GM12801 (cell line): Measurements from ENCODE around the gene NDFIP2.

ENCODE experiments used
- TF ChIP-seq, protein P1 (sequence below): IDR thresholded peaks from one replicate; pipeline ENCODE4 v1.5.1; 2011; ENCODE audit warnings: control low read depth; ENCODE audit not compliant: insufficient read length; ENCODE audit errors: extremely low read depth

The NDFIP2 gene

DNA sequence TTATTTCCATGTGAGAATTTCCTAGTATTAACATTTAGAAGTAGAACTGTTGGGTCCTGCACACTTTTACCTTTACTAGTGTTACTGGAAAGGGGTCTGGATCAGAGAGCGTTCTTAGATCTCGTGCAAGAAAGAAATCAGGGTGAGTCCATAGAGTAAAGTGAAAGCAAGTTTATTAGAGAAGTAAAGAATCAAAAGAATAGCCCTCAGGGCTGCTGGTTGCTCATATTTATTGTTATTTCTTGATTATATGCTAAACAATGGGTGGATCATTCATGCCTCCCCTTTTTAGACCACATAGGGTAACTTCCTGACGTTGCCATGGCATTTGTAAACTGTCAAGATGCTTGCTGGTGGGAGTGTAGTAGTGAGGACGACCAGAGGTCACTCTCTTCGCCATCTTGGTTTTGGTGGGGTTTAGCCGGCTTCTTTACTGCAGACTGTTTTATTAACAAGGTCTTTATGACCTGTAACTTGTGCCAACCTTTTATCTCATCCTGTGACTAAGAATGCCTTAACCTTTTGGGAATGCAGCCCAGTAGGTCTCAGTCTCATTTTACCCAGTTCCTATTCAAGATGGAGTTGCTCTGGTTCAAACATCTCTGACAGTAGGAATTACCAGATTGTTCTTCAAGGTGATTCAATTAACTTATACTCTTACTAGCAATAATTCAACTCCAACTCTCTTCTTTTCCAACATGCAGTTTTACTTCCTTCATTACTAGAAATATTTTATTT, 27.4 kb downstream of the NDFIP2 start:
- TF ChIP-seq, protein P1, sequence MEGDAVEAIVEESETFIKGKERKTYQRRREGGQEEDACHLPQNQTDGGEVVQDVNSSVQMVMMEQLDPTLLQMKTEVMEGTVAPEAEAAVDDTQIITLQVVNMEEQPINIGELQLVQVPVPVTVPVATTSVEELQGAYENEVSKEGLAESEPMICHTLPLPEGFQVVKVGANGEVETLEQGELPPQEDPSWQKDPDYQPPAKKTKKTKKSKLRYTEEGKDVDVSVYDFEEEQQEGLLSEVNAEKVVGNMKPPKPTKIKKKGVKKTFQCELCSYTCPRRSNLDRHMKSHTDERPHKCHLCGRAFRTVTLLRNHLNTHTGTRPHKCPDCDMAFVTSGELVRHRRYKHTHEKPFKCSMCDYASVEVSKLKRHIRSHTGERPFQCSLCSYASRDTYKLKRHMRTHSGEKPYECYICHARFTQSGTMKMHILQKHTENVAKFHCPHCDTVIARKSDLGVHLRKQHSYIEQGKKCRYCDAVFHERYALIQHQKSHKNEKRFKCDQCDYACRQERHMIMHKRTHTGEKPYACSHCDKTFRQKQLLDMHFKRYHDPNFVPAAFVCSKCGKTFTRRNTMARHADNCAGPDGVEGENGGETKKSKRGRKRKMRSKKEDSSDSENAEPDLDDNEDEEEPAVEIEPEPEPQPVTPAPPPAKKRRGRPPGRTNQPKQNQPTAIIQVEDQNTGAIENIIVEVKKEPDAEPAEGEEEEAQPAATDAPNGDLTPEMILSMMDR = no peak

DNA sequence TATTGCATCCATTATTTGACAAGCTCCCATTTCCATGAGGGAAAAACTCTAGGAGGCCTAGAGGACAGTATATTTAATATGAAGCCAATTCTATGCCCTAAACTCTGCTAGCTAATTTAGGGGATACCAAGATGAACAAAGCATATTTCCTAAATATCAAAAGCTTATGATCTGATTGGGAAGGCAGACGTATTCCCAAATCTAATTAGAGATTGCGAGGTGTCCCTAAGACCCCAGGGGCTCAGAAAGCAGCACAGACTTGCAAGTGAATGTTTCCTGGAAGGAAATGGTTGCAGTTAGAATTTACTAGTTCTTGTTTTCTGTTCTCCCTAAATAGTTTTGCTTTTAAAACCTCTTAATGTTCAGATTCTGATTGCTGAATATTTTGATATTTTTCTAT, 30.7 kb downstream of the NDFIP2 start:
- TF ChIP-seq, protein P1 = no peak

DNA sequence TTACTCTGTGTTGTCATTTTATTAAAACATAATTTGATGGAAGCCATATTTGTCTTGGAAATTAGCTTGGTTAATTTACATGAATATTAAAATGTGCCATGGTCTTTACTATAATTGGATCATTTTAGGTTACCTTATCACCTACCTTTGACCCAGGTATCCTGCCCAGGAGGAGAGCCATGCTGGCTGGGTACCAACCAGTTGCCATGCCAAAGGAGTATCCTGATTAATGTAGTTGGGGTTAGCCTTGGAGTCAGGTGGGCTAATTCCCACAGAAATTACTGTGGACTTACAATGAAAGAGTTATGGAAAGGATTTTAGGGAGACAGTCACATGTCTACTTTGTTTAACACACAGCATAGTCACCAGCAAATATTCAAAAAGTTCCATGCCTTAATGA, 32.0 kb downstream of the NDFIP2 start:
- TF ChIP-seq, protein P1 = no peak

DNA sequence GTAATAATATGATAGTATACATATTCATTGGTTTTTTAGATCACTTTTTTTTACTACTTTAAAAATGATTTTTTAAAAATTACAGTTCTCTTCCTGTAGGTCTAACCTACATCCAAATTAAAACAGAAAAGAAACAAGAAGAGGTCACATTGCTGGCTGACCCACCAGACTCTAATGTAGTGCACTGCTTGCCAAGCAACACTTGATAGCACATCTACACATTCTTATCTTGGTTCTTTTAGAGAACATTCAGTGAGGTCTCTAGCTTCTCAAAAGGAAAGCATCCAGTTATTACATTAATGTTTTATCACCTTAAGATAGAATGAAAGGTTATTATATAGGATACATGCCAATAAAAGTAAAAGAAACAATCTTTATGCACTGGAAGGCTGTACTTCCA, 35.6 kb downstream of the NDFIP2 start:
- TF ChIP-seq, protein P1 = no peak

DNA sequence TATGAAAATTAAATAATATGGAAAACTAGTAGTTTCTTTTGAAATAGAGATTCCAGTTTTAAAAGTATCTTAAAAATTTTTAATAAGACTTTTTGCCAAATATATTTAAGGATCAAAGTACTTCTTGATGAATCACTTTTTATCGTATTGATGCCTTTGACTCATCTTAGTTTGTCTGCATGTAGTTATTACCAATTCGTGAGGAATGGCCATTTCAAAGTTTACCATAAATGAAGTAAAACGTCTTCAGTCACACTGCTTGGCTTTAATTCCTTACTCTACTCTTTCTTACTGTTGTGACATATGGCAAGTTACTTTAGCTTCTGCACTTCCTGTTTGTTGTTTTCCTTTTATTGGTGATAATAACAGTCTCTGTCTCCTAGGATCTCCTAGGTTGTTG, 38.3 kb downstream of the NDFIP2 start:
- TF ChIP-seq, protein P1 = no peak

DNA sequence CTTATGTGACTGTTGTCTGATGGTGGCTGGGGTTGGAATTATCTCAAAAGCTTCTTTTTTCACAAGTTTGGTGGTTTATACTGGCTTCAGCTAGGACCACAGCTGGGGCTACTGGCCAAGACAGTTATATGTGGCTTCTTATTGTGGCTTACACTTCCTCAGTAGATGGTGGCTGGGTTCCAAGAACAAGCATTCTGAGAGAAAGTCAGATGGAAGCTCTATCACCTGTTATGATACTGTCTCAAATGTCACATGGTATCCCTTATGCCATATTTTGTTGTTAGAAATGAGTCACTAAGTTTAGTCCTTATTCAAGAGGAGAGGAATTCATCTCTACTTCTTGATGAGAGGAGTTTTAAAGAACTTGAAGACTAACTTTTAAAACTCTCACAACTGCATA, 41.6 kb downstream of the NDFIP2 start:
- TF ChIP-seq, protein P1 = no peak

DNA sequence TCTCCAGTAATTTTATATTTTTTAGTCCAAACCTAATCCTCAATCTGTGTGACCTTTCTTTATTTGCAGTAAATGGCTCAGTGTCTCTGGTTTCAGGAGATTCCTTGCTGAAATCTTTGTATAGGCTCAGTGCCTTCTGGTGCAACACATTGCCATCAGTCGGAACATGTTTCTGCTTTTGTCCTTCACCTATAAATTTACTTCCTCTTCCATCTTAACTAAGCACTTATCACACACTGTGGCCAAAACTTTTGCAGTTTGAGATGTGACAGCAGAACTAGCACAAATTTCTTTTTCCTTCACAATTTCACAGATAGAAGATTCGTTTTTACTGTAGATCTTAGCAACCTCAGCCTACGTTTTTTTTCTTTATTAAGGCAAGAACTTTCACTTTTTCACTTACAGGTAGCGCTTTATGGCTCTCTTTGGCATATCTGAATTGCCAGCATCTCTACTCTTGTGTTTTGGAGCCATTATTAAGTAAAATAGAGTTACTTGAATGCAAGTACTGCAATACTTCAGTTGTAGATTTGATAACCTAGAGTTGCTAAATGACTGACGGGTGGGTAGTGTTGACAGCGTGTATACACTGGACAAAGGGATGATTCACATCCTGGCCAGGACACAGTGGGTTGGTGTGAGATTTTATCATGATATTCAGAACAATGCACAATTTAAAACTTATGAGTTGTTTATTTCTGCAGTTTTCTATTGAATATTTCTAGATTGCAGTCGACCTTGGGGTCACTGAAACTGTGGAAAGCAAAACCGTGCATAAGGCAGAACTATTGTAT, 44.3 kb downstream of the NDFIP2 start:
- TF ChIP-seq, protein P1 = no peak
